T-helper 1 cell treated with Interleukin-12 subunit alpha and Interleukin-12 subunit beta and Interleukin-4 antibody, amounts not matched to agents 30 ng/mL and 1 ng/mL, for 36 hours (primary cell): Measurements from ENCODE around the gene SLC9A1. TPM values are rescaled to one million over a fixed set of nuclear protein-coding genes. Genes with fewer than 3 reads are reported as not detected.

Experiments used
- intact Hi-C: fragments of 100-400 bp; cut with micrococcal nuclease; formaldehyde crosslinking; loops from one replicate; pipeline ENCODE4 v1.15.1; 2024
- total RNA-seq: library from RNA; stranded (reverse); gene quantifications from 2 replicates; pipeline ENCODE4 v1.2.3, GENCODE V29; 2022

The SLC9A1 gene
- total RNA-seq, 1 donor from 2014 or later: 28.0 TPM

DNA sequence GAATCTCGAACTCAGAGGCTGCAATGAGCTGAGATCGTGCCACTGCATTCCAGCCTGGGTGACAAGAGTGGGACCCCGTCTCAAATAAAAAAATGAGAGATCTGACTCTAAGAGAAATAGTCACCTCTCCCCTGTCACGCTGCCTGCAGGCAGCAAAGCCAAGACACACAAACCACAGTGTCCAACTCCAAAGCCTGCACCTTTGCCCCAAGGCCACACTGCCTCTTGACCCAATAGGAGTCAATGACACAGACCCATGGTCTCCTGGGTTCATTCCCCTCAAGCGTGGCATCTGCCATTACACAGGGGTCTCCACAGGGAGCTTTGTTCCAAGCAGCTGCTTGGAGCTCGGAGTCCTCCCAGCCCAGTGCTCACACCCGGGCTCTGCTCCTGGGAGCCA is 46.3 kb downstream of the SLC9A1 start:
- intact Hi-C loops: loop anchor here (1.0 kb wide), 1 partner anchor 16 kb away; no protein-coding TSS in a partner anchor

- intact Hi-C loops: no loop called here
These were observed 48.2 kb downstream of the SLC9A1 start for GRCh38 chr1:27106561-27107323.

DNA sequence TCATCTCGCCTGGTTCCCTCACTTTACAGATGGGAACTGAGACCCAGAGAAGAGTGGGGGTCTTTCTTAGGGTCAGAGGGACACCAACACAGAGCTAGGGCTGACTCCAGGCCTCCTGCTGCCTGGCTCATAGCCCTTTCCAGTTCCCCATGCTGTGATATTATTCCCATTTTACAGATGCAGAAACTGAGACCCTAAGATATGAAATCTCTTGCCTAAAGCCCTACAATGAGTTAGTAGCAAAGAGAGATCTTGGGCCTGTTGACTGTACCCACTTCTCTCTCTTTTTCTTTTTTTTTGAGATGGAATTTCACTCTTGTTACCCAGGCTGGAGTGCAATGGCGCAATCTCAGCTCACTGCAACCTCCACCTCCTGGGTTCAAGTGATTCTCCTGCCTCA is 49.9 kb downstream of the SLC9A1 start:
- intact Hi-C loops: no loop called here

GRCh38 chr1:27103498-27103897 is 51.4 kb downstream of the SLC9A1 start:
- intact Hi-C loops: loop anchor here (2.0 to 5.0 kb wide), 2 partner anchors 51 to 294 kb away; partner anchors contain the start of gene SLC9A1

GRCh38 chr1:27102707-27103468 is 52.0 kb downstream of the SLC9A1 start:
- intact Hi-C loops: loop anchor here (1.0 to 5.0 kb wide), 5 partner anchors 52 to 294 kb away; partner anchors contain the start of gene SLC9A1

- intact Hi-C loops: loop anchor here (1.0 to 5.0 kb wide), 5 partner anchors 53 to 295 kb away; partner anchors contain the start of gene SLC9A1
These were observed 52.7 kb downstream of the SLC9A1 start for GRCh38 chr1:27102134-27102706.

DNA sequence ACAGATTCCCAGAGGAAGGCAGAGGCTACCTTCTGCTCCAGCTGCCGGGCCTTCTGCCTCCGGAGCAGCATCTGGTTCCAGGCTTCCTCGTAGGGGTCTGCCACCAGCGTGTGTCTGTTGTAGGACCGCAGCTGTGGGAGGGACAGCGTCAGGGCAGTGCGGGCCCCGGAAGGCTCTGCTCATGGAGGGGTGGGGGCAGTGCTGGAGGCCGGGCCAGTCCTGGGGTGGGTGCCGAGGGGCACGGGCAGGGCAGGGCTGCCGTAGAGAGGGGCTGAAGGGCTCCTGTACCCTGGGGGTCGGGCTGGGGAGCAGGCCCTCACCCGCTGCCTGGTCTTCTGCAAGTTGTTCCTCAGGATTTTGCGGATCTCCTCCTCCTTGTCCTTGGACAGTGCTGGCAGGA is 53.2 kb downstream of the SLC9A1 start:
- intact Hi-C loops: loop anchor here (1.0 to 5.0 kb wide), 5 partner anchors 53 to 296 kb away; partner anchors contain the start of gene SLC9A1

DNA sequence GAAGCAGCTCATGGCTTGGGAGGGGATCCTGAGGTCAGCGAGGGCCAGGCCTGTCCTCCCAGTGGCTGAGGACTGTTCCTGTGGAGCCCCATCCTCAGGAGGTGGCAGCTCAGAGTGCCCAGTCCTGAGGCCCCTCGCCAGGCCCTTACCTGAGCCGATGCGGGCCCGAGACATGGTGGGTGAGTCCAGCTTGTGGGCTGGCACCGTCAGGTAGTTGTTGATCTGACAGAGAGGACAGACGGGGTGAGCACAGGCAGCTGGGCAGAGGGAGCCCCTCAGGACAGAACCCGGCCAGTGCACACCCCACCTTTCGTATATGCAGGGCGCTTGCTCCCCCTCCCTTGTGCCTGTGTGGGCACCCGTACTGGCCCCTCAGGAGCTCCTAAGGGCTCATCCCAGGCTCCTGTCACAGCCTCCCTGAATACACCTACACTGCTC is 53.9 kb downstream of the SLC9A1 start:
- intact Hi-C loops: loop anchor here (5.0 kb wide), 1 partner anchor 296 kb away; no protein-coding TSS in a partner anchor

- intact Hi-C loops: loop anchor here (5.0 kb wide), 1 partner anchor 297 kb away; no protein-coding TSS in a partner anchor
These were observed 54.4 kb downstream of the SLC9A1 start for GRCh38 chr1:27100335-27101053.

GRCh38 chr1:27099587-27100334 is 55.2 kb downstream of the SLC9A1 start:
- intact Hi-C loops: loop anchor here (5.0 kb wide), 1 partner anchor 298 kb away; no protein-coding TSS in a partner anchor

DNA sequence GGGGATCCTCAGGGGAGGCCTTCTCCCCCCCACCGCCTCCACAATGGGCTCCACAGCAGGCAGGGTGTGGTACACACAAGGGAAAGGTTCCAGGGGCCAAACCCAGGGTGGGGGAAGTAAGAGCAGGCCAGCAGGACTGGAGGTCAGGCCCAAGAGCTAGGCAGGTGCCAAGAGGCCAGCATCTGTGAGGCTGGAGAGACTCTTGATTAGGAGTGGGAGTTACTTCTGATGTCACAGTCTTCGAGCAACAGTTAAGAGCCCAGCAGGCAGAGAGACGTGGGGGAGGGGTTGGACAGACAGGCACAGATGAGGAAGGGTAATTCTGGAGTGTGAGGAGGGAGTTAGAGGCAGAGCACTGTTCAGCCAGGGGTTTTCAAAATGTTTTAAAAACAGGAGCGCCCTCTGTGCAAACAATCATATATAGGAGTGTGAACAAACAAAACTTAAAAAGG is 55.8 kb downstream of the SLC9A1 start:
- intact Hi-C loops: no loop called here

DNA sequence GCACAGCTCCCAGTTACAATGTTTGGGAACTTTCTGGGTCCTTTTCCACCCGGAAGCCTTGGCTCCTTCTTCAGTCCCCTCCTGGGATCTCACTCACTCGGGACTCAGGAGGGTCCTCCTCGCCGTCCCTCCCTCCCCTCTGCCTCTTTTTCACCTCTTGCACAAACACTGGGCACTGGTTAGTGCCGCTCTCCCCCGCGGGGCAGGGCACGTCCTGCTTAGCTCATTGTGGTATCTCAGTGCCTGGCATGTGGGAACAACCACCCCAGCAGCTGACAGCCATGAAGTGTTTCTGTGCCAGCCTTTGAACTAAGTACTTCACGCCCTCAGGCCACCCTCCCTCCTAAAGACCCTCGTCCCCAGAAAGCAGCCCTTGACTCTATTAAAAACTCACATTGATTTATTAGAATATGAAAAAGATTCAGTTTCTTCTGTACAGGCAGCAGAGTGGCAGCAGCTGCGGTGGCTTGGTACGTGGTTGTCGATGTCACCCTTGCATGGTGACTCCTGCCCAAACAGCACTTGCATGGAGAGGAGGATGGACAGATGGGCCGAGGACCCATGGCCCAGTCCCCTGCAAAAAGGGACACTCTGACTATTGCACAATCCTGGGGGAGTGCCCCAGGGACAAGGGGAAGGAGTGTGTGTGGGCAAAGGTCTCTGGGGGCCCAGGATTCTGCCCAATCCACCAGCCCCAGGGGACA is 56.3 kb downstream of the SLC9A1 start:
- intact Hi-C loops: no loop called here

- intact Hi-C loops: loop anchor here (1.0 kb wide), 2 partner anchors 53 to 100 kb away; no protein-coding TSS in a partner anchor
These were observed 57.4 kb downstream of the SLC9A1 start for GRCh38 chr1:27097484-27097917.

DNA sequence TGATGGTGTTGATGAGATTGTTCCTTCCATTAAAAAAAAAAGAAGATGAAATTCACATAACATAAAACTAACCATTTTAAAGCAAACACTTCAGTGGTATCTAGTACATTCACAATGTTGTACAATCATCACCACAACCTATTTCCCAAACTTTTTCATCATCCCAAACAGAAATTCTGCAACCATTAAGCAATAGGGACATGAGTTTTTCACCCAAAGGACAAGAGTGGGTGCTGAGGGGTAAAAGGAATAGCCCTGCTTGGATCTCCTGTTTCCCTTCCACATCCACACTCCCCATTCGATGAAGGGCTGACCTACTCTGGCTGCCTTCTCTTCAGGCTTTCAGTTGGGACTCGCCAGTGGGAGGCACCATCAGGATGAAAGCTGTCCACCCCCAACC is 59.3 kb downstream of the SLC9A1 start:
- intact Hi-C loops: no loop called here

GRCh38 chr1:27092888-27093287 is 62.0 kb downstream of the SLC9A1 start:
- intact Hi-C loops: no loop called here

- intact Hi-C loops: no loop called here
These were observed 64.0 kb downstream of the SLC9A1 start for GRCh38 chr1:27090911-27091310.

- intact Hi-C loops: no loop called here
These were observed 67.3 kb downstream of the SLC9A1 start for GRCh38 chr1:27087371-27088220.

DNA sequence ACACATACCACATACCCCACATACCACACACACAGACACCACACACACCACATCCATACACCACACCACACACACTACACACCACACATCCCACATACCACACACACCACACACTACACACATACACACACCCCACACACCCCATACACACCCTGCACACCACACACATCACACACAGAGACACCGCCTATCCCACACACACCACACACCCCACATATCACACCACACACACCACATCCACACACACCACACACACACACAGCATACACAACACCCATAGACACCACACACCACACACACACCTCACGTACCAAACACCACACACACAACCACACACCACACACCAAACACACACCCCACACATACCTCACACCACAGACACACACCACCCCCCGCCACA is 68.3 kb downstream of the SLC9A1 start:
- intact Hi-C loops: no loop called here
